Measurements from ENCODE around the gene KLHL29.

- TF ChIP-seq POLR2A (IDR thresholded peaks at IDR 0.05; ENCODE audit: extremely low read depth, insufficient read length), result no peak
- TF ChIP-seq CTCF (IDR thresholded peaks at IDR 0.05; ENCODE audit: low read depth, low read length), result no peak
- TF ChIP-seq MYC (IDR thresholded peaks at IDR 0.05; ENCODE audit: low read depth, low read length), result no peak
Observed at GRCh38 chr2:23488584-23488983, 103.6 kb downstream of the KLHL29 start.

All from NB4 (cell line).